HCT116 (cell line): ENCODE data around the gene DHRS7B. TPM values are rescaled to one million over a fixed set of nuclear protein-coding genes. Genes with fewer than 3 reads are reported as not detected.

Experiments used
- ATAC-seq: fragments of 200-7000 bp; cut with Tn5 transposase; 2 replicates; pipeline ENCODE4 v1.9.1; 2020; ENCODE audit warnings: mild to moderate bottlenecking, moderate library complexity
- BruUV-seq: library from RNA; stranded (reverse); fragments of 400-500 nt; replicated peaks from 2 replicates; lab custom pipeline; 2021; lab: Mats Ljungman, UMichigan
- CTCF ChIA-PET: fragments of 300-600 bp; sonication (Branson Sonifier 250); formaldehyde crosslinking; loops from one replicate; lab custom pipeline; 2021; ENCODE audit warnings: antibody characterized with exemption; lab: Charles Lee
- POLR2A ChIA-PET: fragments of 300-600, 350-600 bp; sonication (Branson Sonifier 250); formaldehyde crosslinking; loops from one replicate; lab custom pipeline; 2021; ENCODE audit warnings: antibody characterized with exemption; lab: Charles Lee
- RAD21 ChIA-PET, 2 experiments: fragments of 300-600 bp; sonication (Branson Sonifier 250); formaldehyde crosslinking; loops; one replicate each; lab custom pipeline; 2023; ENCODE audit warnings: low total read pairs in 2 of 2; ENCODE audit not compliant: uncharacterized antibody in 2 of 2, unreplicated experiment in 2 of 2, low non-redundant PET in 1 of 2; lab: Charles Lee
- DNase-seq: peaks from one replicate; pipeline ENCODE4 v3.0.0-alpha.2; 2010; ENCODE audit warnings: low read depth, low spot score
- H2AFZ ChIP-seq: fragments of 200-600 bp; shearing (Covaris generic), sonication (generic); 2 replicates; pipeline ENCODE4 v1.6.1; 2017; ENCODE audit warnings: low read depth, mixed run types, mixed read lengths, antibody characterized with exemption, low read length; ENCODE audit not compliant: poor library complexity, severe bottlenecking
- H3K27ac ChIP-seq: 2 replicates; pipeline ENCODE4 v1.5.1; 2012; ENCODE audit warnings: low read depth, low read length
- H3K27me3 ChIP-seq: fragments of 200-600 bp; sonication (generic); 2 replicates; pipeline ENCODE4 v1.6.1; 2016; ENCODE audit warnings: mixed run types, low read length, mixed read lengths; ENCODE audit not compliant: insufficient read depth
- H3K36me3 ChIP-seq, 2 experiments: fragments of 200-500 bp in 1 of 2; fragments of 200-600 bp in 1 of 2; sonication (Bioruptor generic) in 1 of 2; sonication (generic) in 1 of 2; 2 replicates each; pipeline versions ENCODE4 v1.5.1 to v1.6.1; 2014 to 2016; ENCODE audit warnings: low read length in 2 of 2, inconsistent platforms in 1 of 2, mixed read lengths in 1 of 2, mixed run types in 1 of 2; ENCODE audit not compliant: insufficient read depth in 2 of 2, control insufficient read depth in 1 of 2
- H3K4me1 ChIP-seq, 2 experiments: fragments of 200-600 bp in 1 of 2; sonication (generic) in 1 of 2; 2 replicates each; pipeline versions ENCODE4 v1.5.1 to v1.6.1; 2012 to 2017; ENCODE audit warnings: low read length in 2 of 2, inconsistent platforms in 1 of 2, mild to moderate bottlenecking in 1 of 2, mixed read lengths in 1 of 2, mixed run types in 1 of 2, moderate library complexity in 1 of 2; ENCODE audit not compliant: insufficient read depth in 2 of 2, control insufficient read depth in 1 of 2
- H3K4me2 ChIP-seq: fragments of 200-600 bp; sonication (generic); 2 replicates; pipeline ENCODE4 v1.6.1; 2017; ENCODE audit warnings: mixed run types, low read length, mixed read lengths
- H3K4me3 ChIP-seq, 2 experiments: fragments of 200-600 bp in 1 of 2; sonication (generic) in 1 of 2; replicated peaks in 1 of 2; 2 replicates each; pipeline ENCODE4 v1.5.1; 2011 to 2016; ENCODE audit warnings: low read length in 2 of 2, control low read depth in 1 of 2, low read depth in 1 of 2, mild to moderate bottlenecking in 1 of 2, mixed read lengths in 1 of 2, mixed run types in 1 of 2
- H3K79me2 ChIP-seq: fragments of 200-600 bp; sonication (generic); 2 replicates; pipeline ENCODE4 v1.6.1; 2017; ENCODE audit warnings: mild to moderate bottlenecking, mixed run types, low read length, moderate library complexity, mixed read lengths; ENCODE audit not compliant: insufficient read depth
- H3K9ac ChIP-seq: fragments of 200-600 bp; sonication (generic); 2 replicates; pipeline ENCODE4 v1.6.1; 2016; ENCODE audit warnings: low read length, mixed read lengths
- H3K9me2 ChIP-seq: fragments of 200-600 bp; sonication (generic), shearing (Covaris generic); 2 replicates; pipeline ENCODE4 v1.6.1; 2017; ENCODE audit warnings: mixed run types, mild to moderate bottlenecking, moderate library complexity; ENCODE audit not compliant: insufficient read depth
- H3K9me3 ChIP-seq, 2 experiments: fragments of 200-500 bp in 1 of 2; fragments of 200-600 bp in 1 of 2; sonication (Bioruptor generic) in 1 of 2; sonication (generic) in 1 of 2; 2 replicates each; pipeline ENCODE4 v1.6.1; 2014 to 2017; ENCODE audit warnings: low read length in 2 of 2, mixed read lengths in 2 of 2, inconsistent platforms in 1 of 2, low read depth in 1 of 2, mild to moderate bottlenecking in 1 of 2, mixed run types in 1 of 2, moderate library complexity in 1 of 2; ENCODE audit not compliant: control insufficient read depth in 1 of 2, insufficient read depth in 1 of 2
- H4K20me1 ChIP-seq: fragments of 200-600 bp; sonication (generic), shearing (Covaris generic); 2 replicates; pipeline ENCODE4 v1.6.1; 2017; ENCODE audit warnings: mixed run types, mild to moderate bottlenecking, moderate library complexity; ENCODE audit not compliant: insufficient read depth
- CEBPB ChIP-seq: IDR thresholded peaks from 2 replicates; pipeline ENCODE4 v1.6.1; 2012; ENCODE audit warnings: low read depth
- CTCF ChIP-seq, 3 experiments: fragments of 200-600 bp in 1 of 3; sonication (generic) in 1 of 3; IDR thresholded peaks in 2 of 3; conservative IDR thresholded peaks in 1 of 3; 2 replicates each; pipeline ENCODE4 v1.5.1; 2012 to 2017; ENCODE audit warnings: low read depth in 2 of 3, low read length in 2 of 3, antibody characterized with exemption in 1 of 3, borderline replicate concordance in 1 of 3, control low read depth in 1 of 3, mild to moderate bottlenecking in 1 of 3, mixed read lengths in 1 of 3, mixed run types in 1 of 3, moderate library complexity in 1 of 3; ENCODE audit not compliant: insufficient read depth in 1 of 3
- ELF1 ChIP-seq: IDR thresholded peaks from 2 replicates; pipeline ENCODE4 v1.6.1; 2012; ENCODE audit warnings: low read depth, borderline replicate concordance
- EZH2 ChIP-seq: fragments of 200-600 bp; sonication (generic); IDR thresholded peaks from 2 replicates; pipeline ENCODE4 v1.6.1; 2017; ENCODE audit warnings: antibody characterized with exemption, mixed run types
- EZH2phosphoT487 ChIP-seq: fragments of 200-600 bp; IDR thresholded peaks from 2 replicates; pipeline ENCODE4 v1.6.1; 2018; ENCODE audit warnings: antibody characterized with exemption, borderline replicate concordance
- FOSL1 ChIP-seq: IDR thresholded peaks from 2 replicates; pipeline ENCODE4 v1.6.1; 2012; ENCODE audit warnings: low read depth
- MAX ChIP-seq: IDR thresholded peaks from 2 replicates; pipeline ENCODE4 v1.6.1; 2012
- POLR2A ChIP-seq: IDR thresholded peaks from 2 replicates; pipeline ENCODE4 v1.7.0; 2011; ENCODE audit warnings: borderline replicate concordance; ENCODE audit not compliant: insufficient read depth, insufficient read length; ENCODE audit errors: extremely low read depth
- REST ChIP-seq: IDR thresholded peaks from 2 replicates; pipeline ENCODE4 v1.6.1; 2012; ENCODE audit warnings: low read depth
- SIN3A ChIP-seq: IDR thresholded peaks from 2 replicates; pipeline ENCODE4 v1.6.1; 2012; ENCODE audit warnings: low read depth
- SP1 ChIP-seq: IDR thresholded peaks from 2 replicates; pipeline ENCODE4 v1.6.1; 2012; ENCODE audit warnings: low read depth
- SRF ChIP-seq: IDR thresholded peaks from 2 replicates; pipeline ENCODE4 v1.6.1; 2012; ENCODE audit warnings: low read depth
- TCF7L2 ChIP-seq: IDR thresholded peaks from 2 replicates; pipeline ENCODE4 v1.7.0; 2011; ENCODE audit warnings: borderline replicate concordance, inconsistent platforms; ENCODE audit not compliant: insufficient read depth, insufficient read length; ENCODE audit errors: extremely low read depth
- ZFX ChIP-seq: fragments of 450-650 bp; IDR thresholded peaks from 2 replicates; pipeline ENCODE4 v1.6.1; 2017
- ZNF274 ChIP-seq: fragments of 200-500 bp; sonication (Bioruptor generic); IDR thresholded peaks from 2 replicates; pipeline ENCODE4 v1.6.1; 2014; ENCODE audit warnings: mild to moderate bottlenecking, low read depth, low read length, inconsistent platforms
- intact Hi-C: fragments of 100-400 bp; cut with micrococcal nuclease; formaldehyde crosslinking; loops from 2 replicates; pipeline ENCODE4 v1.10.0; 2022
- total RNA-seq: library from RNA; stranded (reverse); gene quantifications from one replicate; pipeline ENCODE4 v1.2.1, GENCODE V29; 2021; ENCODE audit not compliant: unreplicated experiment

The DHRS7B gene
- total RNA-seq, 1 experiment from 2014 or later: 19.6 TPM

- TF ChIP-seq REST (no peak), EZH2phosphoT487 (no peak), SRF (no peak), FOSL1 (no peak), EZH2 (no peak), ELF1 (no peak), ZFX (no peak), CEBPB (no peak), CTCF (IDR thresholded peaks at IDR 0.05 in 2 of 3, conservative IDR thresholded peaks at IDR 0.05 in 1 of 3; ENCODE audit: borderline replicate concordance in 1 of 3, insufficient read depth in 1 of 3, low read depth in 2 of 3, low read length in 2 of 3) (no peak)
These were observed 902 bp upstream of the DHRS7B start (continued) for GRCh38 chr17:21125862-21126261.

GRCh38 chr17:21127509-21128077 is 829 bp downstream of the DHRS7B start:
- H2AFZ ChIP-seq: no peak overlapping the region
- TF ChIP-seq ZNF274: no peak
- no peak for TF ChIP-seq FOSL1
- TF ChIP-seq POLR2A: no peak
- TF ChIP-seq EZH2: no peak
- no peak for TF ChIP-seq EZH2phosphoT487
- TF ChIP-seq MAX: no peak
- no peak for TF ChIP-seq SIN3A
- no peak for TF ChIP-seq REST
- TF ChIP-seq TCF7L2: no peak
- TF ChIP-seq SP1: no peak
- no peak for TF ChIP-seq CEBPB
- H3K9me3 ChIP-seq: no peaks in the 10 kb centered on the region
- H3K27me3 ChIP-seq: no peaks in the 10 kb centered on the region
- no TSS peak for BruUV-seq
- H3K79me2 ChIP-seq: peaks cover 44% of the 10 kb centered on the region
- H3K27ac ChIP-seq: peak overlapping the region; percentile 64
- peak overlapping the region; percentile 89 for H3K4me2 ChIP-seq
- no peak for ATAC-seq
- ChIA-PET RAD21 (no interaction called here), POLR2A (interaction anchor here (1.0 kb wide), 1 partner anchor 84 kb away, joined by 3 read pairs; the partner anchor contains the start of gene USP22), CTCF (interaction anchor here (1.3 to 3.0 kb wide), 2 partner anchors 8 to 148 kb away, joined by 3 to 16 read pairs; no protein-coding TSS in a partner anchor)
- peak overlapping the region; percentile 83 for H3K9ac ChIP-seq
- intact Hi-C loops: loop anchor here (2.0 to 5.0 kb wide), 3 partner anchors 153 to 385 kb away; no protein-coding TSS in a partner anchor
- H3K4me1 ChIP-seq: peaks cover 8 to 16% of the 10 kb centered on the region in 2 experiments
- H3K36me3 ChIP-seq: no peaks in the 10 kb centered on the region
- no peaks in the 10 kb centered on the region for H4K20me1 ChIP-seq
- no peaks in the 10 kb centered on the region for H3K9me2 ChIP-seq
- DNase-seq: no peak
- peak overlapping the region; percentile 76 to 94 for H3K4me3 ChIP-seq
